BJ (cell line): Measurements from ENCODE around the gene RNF14. TPM values are rescaled to one million over a fixed set of nuclear protein-coding genes. Genes with fewer than 3 reads are reported as not detected.

ENCODE experiments used
- CTCF ChIA-PET: fragments of 350-600 bp; formaldehyde crosslinking; extraction: SDS; loops from one replicate; lab custom pipeline; 2021; ENCODE audit warnings: antibody characterized with exemption, inconsistent platforms; lab: Yijun Ruan, JAX
- POLR2A ChIA-PET: fragments of 300-600 bp; sonication (Branson Sonifier 250); formaldehyde crosslinking; extraction: SDS; loops from one replicate; lab custom pipeline; 2021; ENCODE audit warnings: antibody characterized with exemption; lab: Charles Lee
- DNase-seq: peaks from one replicate; pipeline ENCODE4 v3.0.0-alpha.2; 2011; ENCODE audit warnings: low read depth
- H3K27me3 ChIP-seq: 2 replicates; pipeline ENCODE4 v1.6.0; 2011; ENCODE audit warnings: low read length; ENCODE audit not compliant: control insufficient read depth, insufficient read depth
- H3K36me3 ChIP-seq: 2 replicates; pipeline ENCODE4 v1.5.1; 2011; ENCODE audit warnings: low read length; ENCODE audit not compliant: control insufficient read depth, insufficient read depth
- H3K4me3 ChIP-seq: 2 replicates; pipeline ENCODE4 v1.5.1; 2011; ENCODE audit warnings: low read depth, mild to moderate bottlenecking, control low read depth, low read length
- polyA plus RNA-seq: library from polyadenylated mRNA; depleted of rRNA; stranded (reverse); fragments of >200 nt; gene quantifications from 2 replicates; pipeline ENCODE4 v1.2.3, GENCODE V29; 2011
- TF ChIP-seq, protein P1 (sequence below): IDR thresholded peaks from 2 replicates; pipeline ENCODE4 v1.5.1; 2011; ENCODE audit warnings: low read depth, mild to moderate bottlenecking, control low read depth, inconsistent platforms, low read length, moderate library complexity; ENCODE audit not compliant: insufficient read depth

Gene RNF14
- polyA plus RNA-seq, 1 experiment = 27.2 TPM

DNA sequence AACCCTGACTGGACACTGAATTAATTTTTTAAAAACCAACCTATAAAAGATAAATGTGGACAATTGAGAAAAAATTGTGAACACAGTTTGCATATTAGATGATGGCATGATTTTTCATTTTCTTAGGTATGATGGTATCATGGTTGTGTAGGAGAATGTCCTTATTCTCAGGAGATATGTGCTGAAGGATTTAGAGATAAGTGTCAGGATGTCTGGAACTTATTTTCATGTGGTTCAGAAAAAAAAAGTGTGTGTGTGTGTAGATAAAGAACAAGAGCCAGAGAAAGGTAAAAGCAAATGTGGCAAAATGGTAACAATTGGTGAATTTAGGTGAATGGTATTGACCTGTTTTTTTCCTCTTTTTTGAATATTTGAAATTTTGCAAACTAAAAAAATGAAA is 39.9 kb downstream of the RNF14 start:
- H3K27me3 ChIP-seq = no peaks in the 10 kb centered on the region
- TF ChIP-seq, protein P1, sequence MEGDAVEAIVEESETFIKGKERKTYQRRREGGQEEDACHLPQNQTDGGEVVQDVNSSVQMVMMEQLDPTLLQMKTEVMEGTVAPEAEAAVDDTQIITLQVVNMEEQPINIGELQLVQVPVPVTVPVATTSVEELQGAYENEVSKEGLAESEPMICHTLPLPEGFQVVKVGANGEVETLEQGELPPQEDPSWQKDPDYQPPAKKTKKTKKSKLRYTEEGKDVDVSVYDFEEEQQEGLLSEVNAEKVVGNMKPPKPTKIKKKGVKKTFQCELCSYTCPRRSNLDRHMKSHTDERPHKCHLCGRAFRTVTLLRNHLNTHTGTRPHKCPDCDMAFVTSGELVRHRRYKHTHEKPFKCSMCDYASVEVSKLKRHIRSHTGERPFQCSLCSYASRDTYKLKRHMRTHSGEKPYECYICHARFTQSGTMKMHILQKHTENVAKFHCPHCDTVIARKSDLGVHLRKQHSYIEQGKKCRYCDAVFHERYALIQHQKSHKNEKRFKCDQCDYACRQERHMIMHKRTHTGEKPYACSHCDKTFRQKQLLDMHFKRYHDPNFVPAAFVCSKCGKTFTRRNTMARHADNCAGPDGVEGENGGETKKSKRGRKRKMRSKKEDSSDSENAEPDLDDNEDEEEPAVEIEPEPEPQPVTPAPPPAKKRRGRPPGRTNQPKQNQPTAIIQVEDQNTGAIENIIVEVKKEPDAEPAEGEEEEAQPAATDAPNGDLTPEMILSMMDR = no peak
- POLR2A ChIA-PET = no interaction called here
- DNase-seq = no peak
- no peak overlapping the region for H3K4me3 ChIP-seq
- CTCF ChIA-PET = interaction anchor here (2.7 kb wide), 1 partner anchor 134 kb away, joined by 9 read pairs; no protein-coding TSS in a partner anchor
- H3K36me3 ChIP-seq = peaks cover 10% of the 10 kb centered on the region

- no peak for DNase-seq
- Histone ChIP-seq H3K27me3 (no peaks in the 10 kb centered on the region), H3K36me3 (peaks cover 10% of the 10 kb centered on the region), H3K4me3 (no peak overlapping the region)
- TF ChIP-seq, protein P1 = no peak
- CTCF ChIA-PET = interaction anchor here (2.7 kb wide), 1 partner anchor 133 kb away, joined by 9 read pairs; no protein-coding TSS in a partner anchor
- POLR2A ChIA-PET = interaction anchor here (0.6 kb wide), 1 partner anchor 15 kb away, joined by 21 read pairs; no protein-coding TSS in a partner anchor
Observed at GRCh38 chr5:142009886-142010285, 41.0 kb downstream of the RNF14 start.

DNA sequence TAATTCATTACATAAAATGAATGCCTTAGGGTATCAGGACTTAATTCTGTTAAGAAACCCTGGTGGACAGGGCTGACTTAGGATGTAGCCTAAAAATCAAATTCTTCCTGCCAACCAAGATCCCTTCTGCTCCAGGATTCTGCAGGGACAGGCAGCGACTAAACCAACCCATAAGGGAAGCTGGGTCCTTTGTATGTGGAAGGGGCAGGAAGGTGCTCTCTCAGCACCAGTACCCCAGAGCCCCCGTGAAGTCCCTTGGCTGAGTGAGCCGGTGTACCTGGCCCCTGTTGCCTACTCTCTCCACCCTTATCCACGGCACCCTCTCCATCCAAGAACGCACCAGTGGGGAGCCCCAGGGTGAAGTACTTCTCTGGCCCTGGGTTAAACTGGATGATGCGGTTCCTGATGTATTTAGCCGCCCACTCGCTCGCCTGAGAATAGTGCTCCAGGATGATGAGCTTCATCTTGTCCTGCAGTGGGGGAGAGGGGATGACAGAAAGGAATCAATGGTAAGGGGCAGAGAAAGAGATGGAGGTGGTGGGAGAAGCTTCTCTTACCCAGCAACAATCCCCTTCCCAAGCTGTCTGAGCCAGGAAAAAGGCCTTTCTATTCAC is 42.8 kb downstream of the RNF14 start:
- ChIA-PET POLR2A (interaction anchor here (0.5 kb wide), 1 partner anchor 727 kb away, joined by 6 read pairs; no protein-coding TSS in a partner anchor), CTCF (interaction anchor here (0.6 to 5.9 kb wide), 12 partner anchors 20 to 320 kb away, joined by 3 to 50 read pairs (median 4); partner anchors contain the start of genes PCDH1 and RNF14)
- no peak overlapping the region; the same call in 1 of the 2 replicates for H3K4me3 ChIP-seq
- H3K27me3 ChIP-seq = no peaks in the 10 kb centered on the region
- H3K36me3 ChIP-seq = no peaks in the 10 kb centered on the region; the same call in 1 of the 2 replicates
- TF ChIP-seq, protein P1 = no peak
- no peak for DNase-seq

DNA sequence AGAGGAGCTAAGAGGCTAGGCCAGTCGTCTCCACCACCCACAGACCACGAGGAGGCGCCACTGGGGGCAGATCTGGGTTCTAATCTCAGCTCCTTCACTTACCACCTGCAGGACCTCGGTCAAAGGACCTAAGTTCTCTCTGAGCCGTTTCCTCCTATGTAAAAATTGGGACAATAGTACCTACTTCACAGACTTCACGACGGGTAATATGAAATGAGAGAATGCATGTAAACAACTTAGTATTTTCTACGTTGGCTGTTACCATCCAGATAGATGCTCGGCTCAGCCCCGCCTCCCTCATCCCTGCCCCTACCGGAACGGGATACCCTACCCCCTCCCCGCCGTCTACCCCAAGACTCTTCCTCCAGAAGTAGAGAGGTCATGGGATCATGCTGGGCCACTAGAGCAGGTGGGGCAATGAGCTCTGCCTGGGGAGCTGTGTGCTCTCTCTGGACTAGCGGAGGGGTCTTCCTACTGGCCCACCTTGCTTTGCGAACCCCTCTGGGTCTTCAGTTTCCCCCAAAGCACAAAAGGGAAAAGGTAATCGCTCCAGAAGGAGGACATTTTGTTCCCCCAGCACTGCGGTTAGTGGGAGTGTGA is 43.4 kb downstream of the RNF14 start:
- Histone ChIP-seq H3K36me3 (no peaks in the 10 kb centered on the region; the same call in 1 of the 2 replicates), H3K4me3 (peak overlapping the region; percentile 68), H3K27me3 (no peaks in the 10 kb centered on the region)
- POLR2A ChIA-PET = no interaction called here
- CTCF ChIA-PET = interaction anchor here (0.6 to 5.9 kb wide), 18 partner anchors 10 to 321 kb away, joined by 3 to 50 read pairs (median 4); partner anchors contain the start of genes NDFIP1, PCDH1 and RNF14
- DNase-seq = no peak
- TF ChIP-seq, protein P1 = peak; percentile 53
